Measurements from ENCODE around the gene DNAH9.
"Not testable (repeated sequence)": the region's sequence is repeated elsewhere in the genome, so short reads cannot be mapped to it uniquely, and the experiment has no call there.

Gene DNAH9

DNA sequence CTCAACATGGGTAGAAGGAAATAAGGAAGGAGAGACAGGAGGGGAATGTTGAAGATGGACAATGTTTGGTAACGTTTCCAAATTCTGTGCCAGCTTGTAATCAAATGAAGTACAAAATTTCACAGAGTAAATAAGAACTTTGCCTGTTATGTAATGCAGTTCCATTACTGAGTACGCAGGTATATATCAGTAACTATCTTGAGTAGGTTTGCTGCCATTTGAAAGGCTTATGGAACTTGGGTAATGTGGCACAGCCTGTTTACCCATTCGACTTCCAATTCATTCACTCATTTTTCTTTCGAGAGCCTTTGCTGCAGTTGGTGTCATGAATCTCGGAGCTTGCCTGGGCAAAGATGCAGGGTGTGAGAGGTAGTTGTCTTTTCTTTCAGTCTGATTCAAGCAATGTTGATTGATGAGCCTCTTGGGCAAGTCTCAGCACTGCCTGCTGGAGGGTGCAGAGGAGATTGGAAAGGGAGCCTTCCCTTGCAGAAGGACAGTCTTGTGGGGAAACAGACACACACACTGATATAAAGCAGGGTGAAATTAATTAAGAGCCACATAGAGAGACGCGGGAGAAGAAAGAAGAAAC, 345.6 kb downstream of the DNAH9 start:
- no peak for DNase-seq (ENCODE audit: low read depth, low spot score)
- no peaks in the 10 kb centered on the region for H3K27me3 ChIP-seq (ENCODE audit: insufficient read depth, insufficient read length)
- no peaks in the 10 kb centered on the region for H3K4me1 ChIP-seq (ENCODE audit: insufficient read depth, insufficient read length)
- H3K4me3 ChIP-seq (ENCODE audit: insufficient read length, low read depth), result no peak overlapping the region
- H3K36me3 ChIP-seq (ENCODE audit: insufficient read depth, insufficient read length, low read length), result no peaks in the 10 kb centered on the region
- TF ChIP-seq ZNF274 (IDR thresholded peaks at IDR 0.05; ENCODE audit: low read depth, low read length), result no peak
- TF ChIP-seq YY1 (IDR thresholded peaks at IDR 0.05; ENCODE audit: insufficient read depth, insufficient read length), result no peak
- TF ChIP-seq SUZ12 (IDR thresholded peaks at IDR 0.05; ENCODE audit: extremely low read depth, insufficient read depth, insufficient read length), result no peak
- H3K9ac ChIP-seq (ENCODE audit: insufficient read length, low read depth), result no peak overlapping the region
- no peaks in the 10 kb centered on the region for H3K9me3 ChIP-seq (ENCODE audit: insufficient read depth, low read length)

- Histone ChIP-seq H3K9ac (ENCODE audit: insufficient read length, low read depth) (no peak overlapping the region), H3K36me3 (ENCODE audit: insufficient read depth, insufficient read length, low read length) (no peaks in the 10 kb centered on the region)
- DNase-seq (ENCODE audit: low read depth, low spot score), result no peak
Measured at GRCh38 chr17:11944587-11944986, 346.3 kb downstream of the DNAH9 start.

DNA sequence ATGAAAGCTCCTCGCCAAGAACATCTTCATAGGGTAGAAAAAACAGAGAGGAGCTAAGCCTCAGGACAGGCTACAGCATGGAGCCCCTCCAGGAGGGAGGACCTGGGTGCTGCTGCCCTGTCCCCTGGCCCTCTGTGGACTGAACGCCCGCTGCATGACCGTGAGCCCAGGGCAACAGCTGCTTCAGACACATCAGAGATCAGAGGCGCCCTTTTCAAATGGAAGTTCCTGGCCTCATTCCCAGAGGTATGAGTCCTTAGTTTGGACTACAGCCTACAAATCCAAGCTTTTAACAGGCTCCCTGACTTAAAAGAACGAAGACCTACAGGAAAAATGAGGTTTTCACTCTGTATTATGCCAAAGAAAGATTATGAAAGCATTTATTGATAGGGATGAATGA, 350.5 kb downstream of the DNAH9 start:
- H3K4me3 ChIP-seq (ENCODE audit: insufficient read length, low read depth), result no peak overlapping the region

More at GRCh38 chr17:11944587-11944986, 346.3 kb downstream of the DNAH9 start:
- Histone ChIP-seq H3K4me3 (ENCODE audit: insufficient read length, low read depth) (no peak overlapping the region), H3K27me3 (ENCODE audit: insufficient read depth, insufficient read length) (no peaks in the 10 kb centered on the region), H3K9me3 (ENCODE audit: insufficient read depth, low read length) (no peaks in the 10 kb centered on the region), H3K4me1 (ENCODE audit: insufficient read depth, insufficient read length) (no peaks in the 10 kb centered on the region)
- no peak for TF ChIP-seq YY1 (IDR thresholded peaks at IDR 0.05; ENCODE audit: insufficient read depth, insufficient read length)
- no peak for TF ChIP-seq ZNF274 (IDR thresholded peaks at IDR 0.05; ENCODE audit: low read depth, low read length)
- TF ChIP-seq SUZ12 (IDR thresholded peaks at IDR 0.05; ENCODE audit: extremely low read depth, insufficient read depth, insufficient read length), result no peak

DNA sequence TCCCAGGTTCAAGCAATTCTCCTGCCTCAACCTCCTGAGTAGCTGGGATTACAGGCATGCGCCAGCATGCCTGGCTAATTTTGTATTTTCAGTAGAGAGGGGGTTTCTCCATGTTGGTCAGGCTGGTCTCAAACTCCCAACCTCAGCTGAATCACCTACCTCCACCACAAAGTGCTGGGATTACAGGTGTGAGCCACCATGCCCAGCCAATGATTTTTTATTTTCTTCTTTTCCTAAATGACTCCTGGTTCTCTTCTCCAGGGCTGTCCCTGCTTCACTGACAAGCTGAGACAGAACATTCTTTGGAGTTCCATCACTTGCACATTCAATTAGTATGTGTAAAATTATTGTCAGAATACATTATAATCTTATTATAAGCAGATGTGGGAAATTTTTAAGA, 351.3 kb downstream of the DNAH9 start:
- not testable (repeated sequence) for H3K4me1 ChIP-seq (ENCODE audit: insufficient read depth, insufficient read length); H3K9ac ChIP-seq (ENCODE audit: insufficient read length, low read depth); H3K9me3 ChIP-seq (ENCODE audit: insufficient read depth, low read length); H3K36me3 ChIP-seq (ENCODE audit: insufficient read depth, insufficient read length, low read length); H3K27me3 ChIP-seq (ENCODE audit: insufficient read depth, insufficient read length); H3K4me3 ChIP-seq (ENCODE audit: insufficient read length, low read depth); DNase-seq (ENCODE audit: low read depth, low spot score)

More for the DNA sequence above, 350.5 kb downstream of the DNAH9 start:
- Histone ChIP-seq H3K36me3 (ENCODE audit: insufficient read depth, insufficient read length, low read length) (no peaks in the 10 kb centered on the region), H3K4me1 (ENCODE audit: insufficient read depth, insufficient read length) (no peaks in the 10 kb centered on the region), H3K9ac (ENCODE audit: insufficient read length, low read depth) (no peak overlapping the region), H3K27me3 (ENCODE audit: insufficient read depth, insufficient read length) (no peaks in the 10 kb centered on the region), H3K9me3 (ENCODE audit: insufficient read depth, low read length) (peaks cover 9% of the 10 kb centered on the region; the same call in 1 of the 2 replicates)
- DNase-seq (ENCODE audit: low read depth, low spot score), result no peak
- TF ChIP-seq YY1 (IDR thresholded peaks at IDR 0.05; ENCODE audit: insufficient read depth, insufficient read length), result no peak
- TF ChIP-seq ZNF274 (IDR thresholded peaks at IDR 0.05; ENCODE audit: low read depth, low read length), result no peak
- no peak for TF ChIP-seq SUZ12 (IDR thresholded peaks at IDR 0.05; ENCODE audit: extremely low read depth, insufficient read depth, insufficient read length)

GRCh38 chr17:11950771-11951519, 352.7 kb downstream of the DNAH9 start:
- Histone ChIP-seq H3K4me1 (ENCODE audit: insufficient read depth, insufficient read length) (no peaks in the 10 kb centered on the region), H3K36me3 (ENCODE audit: insufficient read depth, insufficient read length, low read length) (no peaks in the 10 kb centered on the region)
- DNase-seq (ENCODE audit: low read depth, low spot score), result no peak

GRCh38 chr17:11952610-11953009, 354.3 kb downstream of the DNAH9 start:
- Histone ChIP-seq H3K4me3 (ENCODE audit: insufficient read length, low read depth) (no peak overlapping the region), H3K27me3 (ENCODE audit: insufficient read depth, insufficient read length) (no peaks in the 10 kb centered on the region), H3K36me3 (ENCODE audit: insufficient read depth, insufficient read length, low read length) (no peaks in the 10 kb centered on the region), H3K9me3 (ENCODE audit: insufficient read depth, low read length) (peaks cover 9% of the 10 kb centered on the region; the same call in 1 of the 2 replicates), H3K9ac (ENCODE audit: insufficient read length, low read depth) (no peak overlapping the region), H3K4me1 (ENCODE audit: insufficient read depth, insufficient read length) (no peaks in the 10 kb centered on the region)
- TF ChIP-seq YY1 (IDR thresholded peaks at IDR 0.05; ENCODE audit: insufficient read depth, insufficient read length) (no peak), ZNF274 (IDR thresholded peaks at IDR 0.05; ENCODE audit: low read depth, low read length) (no peak), SUZ12 (IDR thresholded peaks at IDR 0.05; ENCODE audit: extremely low read depth, insufficient read depth, insufficient read length) (no peak)
- no peak for DNase-seq (ENCODE audit: low read depth, low spot score)

More at GRCh38 chr17:11950771-11951519, 352.7 kb downstream of the DNAH9 start:
- H3K9me3 ChIP-seq (ENCODE audit: insufficient read depth, low read length), result peaks cover 9% of the 10 kb centered on the region; the same call in 1 of the 2 replicates
- no peaks in the 10 kb centered on the region for H3K27me3 ChIP-seq (ENCODE audit: insufficient read depth, insufficient read length)
- no peak overlapping the region for H3K9ac ChIP-seq (ENCODE audit: insufficient read length, low read depth)
- H3K4me3 ChIP-seq (ENCODE audit: insufficient read length, low read depth), result no peak overlapping the region
- TF ChIP-seq SUZ12 (IDR thresholded peaks at IDR 0.05; ENCODE audit: extremely low read depth, insufficient read depth, insufficient read length) (no peak), ZNF274 (IDR thresholded peaks at IDR 0.05; ENCODE audit: low read depth, low read length) (no peak), YY1 (IDR thresholded peaks at IDR 0.05; ENCODE audit: insufficient read depth, insufficient read length) (no peak)

GRCh38 chr17:11953924-11954323, 355.7 kb downstream of the DNAH9 start:
- H3K36me3 ChIP-seq (ENCODE audit: insufficient read depth, insufficient read length, low read length), result no peaks in the 10 kb centered on the region
- H3K27me3 ChIP-seq (ENCODE audit: insufficient read depth, insufficient read length), result no peaks in the 10 kb centered on the region
- no peak overlapping the region for H3K4me3 ChIP-seq (ENCODE audit: insufficient read length, low read depth)
- DNase-seq (ENCODE audit: low read depth, low spot score), result no peak
- peaks cover 9% of the 10 kb centered on the region; the same call in 1 of the 2 replicates for H3K9me3 ChIP-seq (ENCODE audit: insufficient read depth, low read length)
- no peaks in the 10 kb centered on the region for H3K4me1 ChIP-seq (ENCODE audit: insufficient read depth, insufficient read length)
- no peak overlapping the region for H3K9ac ChIP-seq (ENCODE audit: insufficient read length, low read depth)
- TF ChIP-seq YY1 (IDR thresholded peaks at IDR 0.05; ENCODE audit: insufficient read depth, insufficient read length), result no peak
- TF ChIP-seq ZNF274 (IDR thresholded peaks at IDR 0.05; ENCODE audit: low read depth, low read length), result no peak
